HepG2 (cell line): ENCODE results near the gene KIF1B. TPM values are rescaled to one million over a fixed set of nuclear protein-coding genes. Genes with fewer than 3 reads are reported as not detected.

ENCODE experiments used
- ATAC-seq: fragments of 200-7000 bp; cut with Tn5 transposase; 3 replicates; pipeline ENCODE4 v1.9.1; 2020; ENCODE audit warnings: mild to moderate bottlenecking, moderate library complexity
- BruUV-seq: library from RNA; stranded (reverse); fragments of 400-500 nt; replicated peaks from 2 replicates; lab custom pipeline; 2021; lab: Mats Ljungman, UMichigan
- CTCF ChIA-PET: fragments of 300-600 bp; formaldehyde crosslinking; extraction: SDS; loops from one replicate; lab custom pipeline; 2021; ENCODE audit warnings: low total read pairs, inconsistent platforms, low intra/inter-chr PET ratio; lab: Yijun Ruan, JAX
- POLR2A ChIA-PET: fragments of 350-600 bp; sonication (Branson Sonifier 250); formaldehyde crosslinking; loops from one replicate; lab custom pipeline; 2020; ENCODE audit warnings: antibody characterized with exemption, inconsistent platforms; lab: Yijun Ruan, JAX
- DNase-seq: peaks from one replicate; pipeline ENCODE4 v3.0.0-alpha.2; 2015; ENCODE audit warnings: low spot score
- FAIRE-seq: peaks from 3 replicates; lab custom pipeline; 2011; peaks lifted over from hg19 to GRCh38; lab: Jason Lieb, UNC
- H2AFZ ChIP-seq: one replicate; pipeline ENCODE4 v1.6.1; 2011; ENCODE audit warnings: low read length, inconsistent platforms
- H3K27ac ChIP-seq: fragments of 300-600 bp; 3 replicates; pipeline ENCODE4 v1.8.0; 2011; ENCODE audit warnings: mixed run types, mild to moderate bottlenecking, mixed read lengths, low read length, inconsistent platforms; ENCODE audit not compliant: insufficient read depth; ENCODE audit errors: extremely low read length
- H3K27me3 ChIP-seq, 2 experiments: fragments of 200-600 bp in 1 of 2; 2 replicates in 1 of 2; 3 replicates in 1 of 2; pipeline versions ENCODE4 v1.6.0 to v1.8.0; 2011; ENCODE audit warnings: low read length in 2 of 2, mild to moderate bottlenecking in 2 of 2, moderate library complexity in 2 of 2, inconsistent platforms in 1 of 2; ENCODE audit not compliant: insufficient read depth in 2 of 2, control insufficient read depth in 1 of 2
- H3K36me3 ChIP-seq, 2 experiments: fragments of 200-600 bp in 1 of 2; replicated peaks in 1 of 2; 2 replicates in 1 of 2; 3 replicates in 1 of 2; pipeline versions ENCODE4 v1.5.1 to v1.8.0; 2011; ENCODE audit warnings: low read length in 2 of 2, inconsistent platforms in 1 of 2; ENCODE audit not compliant: insufficient read depth in 2 of 2, control insufficient read depth in 1 of 2
- H3K4me1 ChIP-seq: 2 replicates; pipeline ENCODE4 v1.5.1; 2012; ENCODE audit warnings: low read length, inconsistent platforms; ENCODE audit not compliant: insufficient read depth
- H3K4me2 ChIP-seq: 2 replicates; pipeline ENCODE4 v1.6.0; 2011; ENCODE audit warnings: low read depth, low read length, inconsistent platforms
- H3K4me3 ChIP-seq, 3 experiments: fragments of 200-600 bp in 1 of 3; sonication (generic), shearing (Covaris generic) in 1 of 3; replicated peaks in 1 of 3; 2 replicates each; pipeline ENCODE4 v1.5.1; 2011 to 2016; ENCODE audit warnings: low read length in 3 of 3, inconsistent platforms in 2 of 3, low read depth in 2 of 3, mild to moderate bottlenecking in 2 of 3, control low read depth in 1 of 3, mixed read lengths in 1 of 3; ENCODE audit not compliant: insufficient read depth in 1 of 3
- H3K79me2 ChIP-seq: one replicate; pipeline ENCODE4 v1.6.1; 2011; ENCODE audit warnings: low read length, inconsistent platforms; ENCODE audit not compliant: insufficient read depth
- H3K9ac ChIP-seq: 2 replicates; pipeline ENCODE4 v1.6.0; 2011; ENCODE audit warnings: mild to moderate bottlenecking, low read depth, low read length, inconsistent platforms; ENCODE audit not compliant: insufficient read depth
- H3K9me3 ChIP-seq: 2 replicates; pipeline ENCODE4 v1.5.1; 2012; ENCODE audit warnings: mild to moderate bottlenecking, low read length
- H4K20me1 ChIP-seq: 2 replicates; pipeline ENCODE4 v1.6.0; 2011; ENCODE audit warnings: inconsistent platforms, mild to moderate bottlenecking, low read length, moderate library complexity; ENCODE audit not compliant: insufficient read depth
- CEBPB ChIP-seq: IDR thresholded peaks from 2 replicates; pipeline ENCODE4 v1.6.1; 2011; ENCODE audit warnings: low read depth, low read length, improper control_type of control experiment, borderline replicate concordance
- EP300 ChIP-seq, 3 experiments: sonication (generic) in 1 of 3; formaldehyde crosslinking in 1 of 3; IDR thresholded peaks; 2 replicates each; pipeline versions ENCODE4 v1.5.1 to v1.6.1; 2011 to 2020; ENCODE audit warnings: low read depth in 2 of 3, low read length in 2 of 3, borderline replicate concordance in 1 of 3, improper control_type of control experiment in 1 of 3, mild to moderate bottlenecking in 1 of 3, missing genetic modification reagents in 1 of 3, moderate library complexity in 1 of 3
- FOXM1 ChIP-seq: sonication (generic); formaldehyde crosslinking; IDR thresholded peaks from 2 replicates; pipeline ENCODE4 v1.5.0; 2020; ENCODE audit warnings: missing genetic modification reagents
- JUNB ChIP-seq: sonication (generic); formaldehyde crosslinking; IDR thresholded peaks from 2 replicates; pipeline ENCODE4 v1.8.0; 2022; ENCODE audit warnings: missing genetic modification reagents, mild to moderate bottlenecking, borderline replicate concordance
- SIX1 ChIP-seq: sonication (generic); formaldehyde crosslinking; IDR thresholded peaks from 2 replicates; pipeline ENCODE4 v1.4.0; 2020; ENCODE audit warnings: missing genetic modification reagents, borderline replicate concordance
- WGBS: methylation state at CpG from one replicate; pipeline ENCODE4 v1.1.6; 2017; ENCODE audit warnings: low lambda C conversion rate; 5-methylcytosine and 5-hydroxymethylcytosine counted together
- in situ Hi-C: cut with HindIII; loops from 2 replicates; pipeline ENCODE4 v1.10.0; 2017; ENCODE audit warnings: low pct_unique_long_range_greater_than_20kb; ENCODE audit not compliant: extremely low pct_ligation_motif_present
- intact Hi-C: fragments of 100-400 bp; cut with micrococcal nuclease; formaldehyde crosslinking; loops from one replicate; pipeline ENCODE4 v1.10.0; 2022; ENCODE audit not compliant: unreplicated experiment
- polyA plus RNA-seq, 8 experiments: library from polyadenylated mRNA; depleted of rRNA in 3 of 8; stranded (reverse) in 7 of 8; unstranded in 1 of 8; fragments of >200 nt; fragmentation: Illumina TruSeq in 4 of 8; extraction: Trizol in 4 of 8; gene quantifications; 2 replicates each; pipeline versions ENCODE4 v1.2.1 to v1.2.3, GENCODE V29; 2011 to 2016; ENCODE audit warnings: low read depth in 4 of 8, missing spikeins in 1 of 8, mixed read lengths in 1 of 8; ENCODE audit not compliant: insufficient read depth in 1 of 8
- total RNA-seq, 5 experiments: library from RNA; depleted of rRNA; stranded (reverse); fragments of >200 nt; fragmentation: Illumina TruSeq; extraction: Trizol; gene quantifications; 2 replicates each; pipeline ENCODE4 v1.2.3, GENCODE V29; 2016; ENCODE audit warnings: low read depth in 1 of 5

KIF1B gene
- total and polyA plus RNA-seq, 2 of the 13 experiments (the other 11 are each of a cell fraction or from before 2014, with no cell fraction given) = 26.7 to 32.5 TPM

- H3K27ac ChIP-seq = no peak overlapping the region
- H3K9ac ChIP-seq = no peak overlapping the region
- POLR2A ChIA-PET = no interaction called here
Measured at GRCh38 chr1:10338611-10339010, 128.2 kb downstream of the KIF1B start.

DNA sequence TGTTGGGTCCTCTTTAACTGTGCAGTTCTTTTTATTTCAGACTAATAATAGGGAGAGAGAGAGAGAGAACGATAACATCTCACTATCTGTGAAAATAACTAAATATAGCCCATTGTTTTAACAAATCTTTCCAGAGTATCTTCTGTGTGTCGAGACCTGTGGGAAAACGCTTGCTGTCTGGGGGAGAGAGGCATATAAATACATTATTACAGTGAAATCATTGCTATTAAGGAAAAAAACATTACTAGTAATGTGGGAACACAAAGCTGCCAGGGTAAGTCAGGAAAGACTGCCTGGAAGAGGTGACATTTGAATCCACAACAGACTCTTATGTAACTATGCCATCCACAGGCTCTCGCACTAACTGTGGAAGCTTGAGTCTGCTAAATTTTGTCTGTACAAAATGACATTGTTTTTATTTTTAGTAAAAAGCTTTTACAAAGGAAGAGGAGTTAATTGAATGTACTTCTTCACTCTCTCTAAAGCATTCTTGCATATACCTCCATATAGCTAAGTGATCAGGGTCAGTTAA lies 128.7 kb downstream of the KIF1B start:
- Histone ChIP-seq H3K4me1 (no peaks in the 10 kb centered on the region), H3K36me3 (peaks cover 29 to 76% of the 10 kb centered on the region in 2 experiments), H3K9me3 (no peaks in the 10 kb centered on the region), H3K4me2 (no peak overlapping the region), H3K27ac (no peak overlapping the region), H3K79me2 (no peaks in the 10 kb centered on the region), H3K9ac (no peak overlapping the region), H3K27me3 (no peaks in the 10 kb centered on the region), H4K20me1 (no peaks in the 10 kb centered on the region; the same call in 1 of the 2 replicates), H2AFZ (no peak overlapping the region), H3K4me3 (no peak overlapping the region)
- CTCF ChIA-PET = no interaction called here
- DNase-seq = no peak
- POLR2A ChIA-PET = no interaction called here
- BruUV-seq = no TSS peak
- WGBS = 97% methylated on average over 4 of the region's 4 CpGs
- in situ Hi-C loops = no loop called here
- no peak for TF ChIP-seq SIX1 (CRISPR knock-in tag)
- intact Hi-C loops = loop anchor here (2.0 kb wide), 1 partner anchor 388 kb away; no protein-coding TSS in a partner anchor
- no peak for FAIRE-seq
- ATAC-seq = no peak

More at GRCh38 chr1:10338611-10339010, 128.2 kb downstream of the KIF1B start:
- no peak for ATAC-seq
- no peak overlapping the region for H3K4me3 ChIP-seq
- no peaks in the 10 kb centered on the region for H3K9me3 ChIP-seq
- H3K79me2 ChIP-seq = no peaks in the 10 kb centered on the region
- intact Hi-C loops = loop anchor here (2.0 kb wide), 1 partner anchor 388 kb away; no protein-coding TSS in a partner anchor
- no peak for DNase-seq
- no peaks in the 10 kb centered on the region; the same call in 1 of the 2 replicates for H4K20me1 ChIP-seq
- H3K4me1 ChIP-seq = no peaks in the 10 kb centered on the region
- BruUV-seq = no TSS peak
- CTCF ChIA-PET = interaction anchor here (0.7 kb wide), 1 partner anchor 129 kb away, joined by 3 read pairs; no protein-coding TSS in a partner anchor
- no peak for FAIRE-seq
- TF ChIP-seq EP300 (IDR thresholded peaks at IDR 0.05; ENCODE audit: low read depth in 2 of 2, low read length in 2 of 2) = no peak
- TF ChIP-seq EP300 (CRISPR knock-in tag; IDR thresholded peaks at IDR 0.05; ENCODE audit: borderline replicate concordance) = no peak
- TF ChIP-seq JUNB = no peak
- no peak for TF ChIP-seq CEBPB
- TF ChIP-seq FOXM1 (CRISPR knock-in tag) = no peak
- TF ChIP-seq, all 625 proteins: peak for 0
- Histone ChIP-seq H3K27me3 (no peaks in the 10 kb centered on the region), H3K4me2 (no peak overlapping the region), H3K36me3 (peaks cover 28 to 72% of the 10 kb centered on the region in 2 experiments), H2AFZ (no peak overlapping the region)
- WGBS = 99% methylated on average over 6 of the region's 6 CpGs
- in situ Hi-C loops = no loop called here
